Gastroesophageal sphincter (tissue), 4 donors: ENCODE data around the gene EGFLAM. TPM values are rescaled to one million over a fixed set of nuclear protein-coding genes. Genes with fewer than 3 reads are reported as not detected.

ENCODE experiments used
- ATAC-seq: fragments of 150-250 bp; one replicate; pipeline ENCODE4 v1.9.1; 2016; ENCODE audit warnings: mild to moderate bottlenecking, moderate library complexity
- H3K27ac ChIP-seq, 4 donors: fragments of 200-600 bp; sonication (generic) in 3 of 4; 1 replicate in 3 of 4; 2 replicates in 1 of 4; pipeline ENCODE4 v1.5.1; 2016 to 2019
- H3K27me3 ChIP-seq: fragments of 200-600 bp; sonication (generic); one replicate; pipeline ENCODE4 v1.5.1; 2019
- H3K36me3 ChIP-seq, 2 donors: fragments of 200-600 bp; sonication (generic); one replicate each; pipeline ENCODE4 v1.5.1; 2019; ENCODE audit warnings: control low read depth in 1 of 2
- H3K4me1 ChIP-seq, 3 donors: fragments of 200-600 bp; sonication (generic); 1 replicate in 2 of 3; 2 replicates in 1 of 3; pipeline ENCODE4 v1.5.1; 2016 to 2019; ENCODE audit warnings: control low read depth in 2 of 3
- H3K4me3 ChIP-seq, 2 donors: fragments of 200-600 bp; sonication (generic); one replicate each; pipeline ENCODE4 v1.5.1; 2019; ENCODE audit warnings: mild to moderate bottlenecking in 1 of 2, moderate library complexity in 1 of 2
- H3K9me3 ChIP-seq, 3 donors: fragments of 200-600 bp; sonication (generic); one replicate each; pipeline ENCODE4 v1.5.1; 2017 to 2019; ENCODE audit warnings: control low read depth in 2 of 3
- EP300 ChIP-seq: sonication (generic); formaldehyde crosslinking; IDR thresholded peaks from one replicate; pipeline ENCODE4 v1.6.1; 2017; ENCODE audit warnings: antibody characterized with exemption, mild to moderate bottlenecking
- POLR2A ChIP-seq, 2 donors: fragments of 450-650 bp; IDR thresholded peaks; one replicate each; pipeline ENCODE4 v1.6.1; 2017; ENCODE audit warnings: antibody characterized with exemption in 2 of 2, mild to moderate bottlenecking in 2 of 2, moderate library complexity in 1 of 2
- POLR2AphosphoS5 ChIP-seq: sonication (generic); formaldehyde crosslinking; IDR thresholded peaks from one replicate; pipeline ENCODE4 v1.6.1; 2017; ENCODE audit warnings: antibody characterized with exemption
- WGBS, 2 donors: methylation state at CpG; one replicate each; pipeline ENCODE4 v1.1.5; 2018; ENCODE audit warnings: low coverage in 1 of 2; 5-methylcytosine and 5-hydroxymethylcytosine counted together
- total RNA-seq, 4 donors: library from RNA; depleted of rRNA; stranded (reverse); fragments of >200 nt; gene quantifications; one replicate each; pipeline ENCODE4 v1.1.0, GENCODE V29; 2016
- TF ChIP-seq, protein P1 (sequence below), 4 experiments: fragments of 200-600 bp in 2 of 4; fragments of 450-650 bp in 2 of 4; sonication (generic) in 1 of 4; IDR thresholded peaks; one replicate each; pipeline ENCODE4 v1.5.1; 2017 to 2019; ENCODE audit warnings: antibody characterized with exemption in 4 of 4, mild to moderate bottlenecking in 2 of 4, moderate library complexity in 2 of 4

Gene EGFLAM
- total RNA-seq, 4 donors from 2014 or later: 4.8 to 8.3 (median 7.7) TPM

DNA sequence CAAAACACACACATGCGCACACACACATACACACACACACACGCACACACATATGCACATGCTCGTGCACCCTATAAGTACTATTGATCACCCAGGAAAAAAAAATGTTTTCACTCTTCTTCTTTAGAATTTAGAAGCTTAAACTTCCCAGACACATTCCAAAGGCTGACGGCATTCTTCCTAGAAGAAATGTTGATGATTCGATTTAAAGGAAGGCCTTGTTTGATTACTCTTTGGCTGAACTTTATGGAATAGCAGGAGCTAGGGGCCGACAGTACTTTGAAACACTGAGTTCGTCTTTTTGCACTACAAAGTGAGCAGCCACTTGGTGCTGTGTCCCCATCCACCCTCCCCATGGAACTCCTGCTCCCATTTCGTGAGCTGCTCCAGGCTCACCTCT lies 113.2 kb downstream of the EGFLAM start:
- H3K27ac ChIP-seq: no peak overlapping the region
- no peaks in the 10 kb centered on the region for H3K36me3 ChIP-seq
- TF ChIP-seq, protein P1, sequence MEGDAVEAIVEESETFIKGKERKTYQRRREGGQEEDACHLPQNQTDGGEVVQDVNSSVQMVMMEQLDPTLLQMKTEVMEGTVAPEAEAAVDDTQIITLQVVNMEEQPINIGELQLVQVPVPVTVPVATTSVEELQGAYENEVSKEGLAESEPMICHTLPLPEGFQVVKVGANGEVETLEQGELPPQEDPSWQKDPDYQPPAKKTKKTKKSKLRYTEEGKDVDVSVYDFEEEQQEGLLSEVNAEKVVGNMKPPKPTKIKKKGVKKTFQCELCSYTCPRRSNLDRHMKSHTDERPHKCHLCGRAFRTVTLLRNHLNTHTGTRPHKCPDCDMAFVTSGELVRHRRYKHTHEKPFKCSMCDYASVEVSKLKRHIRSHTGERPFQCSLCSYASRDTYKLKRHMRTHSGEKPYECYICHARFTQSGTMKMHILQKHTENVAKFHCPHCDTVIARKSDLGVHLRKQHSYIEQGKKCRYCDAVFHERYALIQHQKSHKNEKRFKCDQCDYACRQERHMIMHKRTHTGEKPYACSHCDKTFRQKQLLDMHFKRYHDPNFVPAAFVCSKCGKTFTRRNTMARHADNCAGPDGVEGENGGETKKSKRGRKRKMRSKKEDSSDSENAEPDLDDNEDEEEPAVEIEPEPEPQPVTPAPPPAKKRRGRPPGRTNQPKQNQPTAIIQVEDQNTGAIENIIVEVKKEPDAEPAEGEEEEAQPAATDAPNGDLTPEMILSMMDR (IDR thresholded peaks at IDR 0.05): no peak
- TF ChIP-seq POLR2A (IDR thresholded peaks at IDR 0.05): no peak
- no peak for TF ChIP-seq EP300
- no peak for TF ChIP-seq POLR2AphosphoS5
- 71 to 74% methylated on average over 8 of the region's 8 CpGs for whole genome bisulfite sequencing, 2 donors
- ATAC-seq: no peak
- no peak overlapping the region for H3K4me3 ChIP-seq
- no peaks in the 10 kb centered on the region for H3K9me3 ChIP-seq
- no peaks in the 10 kb centered on the region for H3K4me1 ChIP-seq
- H3K27me3 ChIP-seq: no peaks in the 10 kb centered on the region

DNA sequence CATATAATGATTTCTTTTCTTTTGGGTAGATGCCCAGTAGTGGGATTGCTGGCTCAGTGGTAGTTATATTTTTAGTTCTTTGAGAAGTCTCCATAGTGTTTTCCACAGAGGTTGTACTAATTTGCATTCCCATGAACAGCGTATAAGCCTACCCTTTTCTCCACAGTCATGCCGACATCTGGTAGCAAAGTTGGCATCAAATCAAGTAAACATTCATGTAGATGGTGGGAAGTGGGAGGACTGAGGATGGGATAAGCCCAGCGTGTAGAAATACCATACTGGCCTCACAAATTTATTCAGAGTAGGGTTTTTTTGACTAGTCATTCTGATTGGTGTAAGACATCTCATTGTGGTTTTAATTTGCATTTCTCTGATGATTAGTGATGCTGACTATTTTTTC lies 115.4 kb downstream of the EGFLAM start:
- ATAC-seq: no peak
- H3K27ac ChIP-seq: no peak overlapping the region
- TF ChIP-seq, protein P1 (IDR thresholded peaks at IDR 0.05): no peak
- no peak for TF ChIP-seq EP300
- no peak for TF ChIP-seq POLR2A (IDR thresholded peaks at IDR 0.05)
- no peak for TF ChIP-seq POLR2AphosphoS5
- no peaks in the 10 kb centered on the region for H3K9me3 ChIP-seq
- H3K27me3 ChIP-seq: peaks cover 10% of the 10 kb centered on the region
- H3K4me1 ChIP-seq: no peaks in the 10 kb centered on the region
- no peak overlapping the region for H3K4me3 ChIP-seq
- 28 to 44% methylated on average over 1 to 3 of the region's 3 CpGs for WGBS, 2 donors
- no peaks in the 10 kb centered on the region for H3K36me3 ChIP-seq

DNA sequence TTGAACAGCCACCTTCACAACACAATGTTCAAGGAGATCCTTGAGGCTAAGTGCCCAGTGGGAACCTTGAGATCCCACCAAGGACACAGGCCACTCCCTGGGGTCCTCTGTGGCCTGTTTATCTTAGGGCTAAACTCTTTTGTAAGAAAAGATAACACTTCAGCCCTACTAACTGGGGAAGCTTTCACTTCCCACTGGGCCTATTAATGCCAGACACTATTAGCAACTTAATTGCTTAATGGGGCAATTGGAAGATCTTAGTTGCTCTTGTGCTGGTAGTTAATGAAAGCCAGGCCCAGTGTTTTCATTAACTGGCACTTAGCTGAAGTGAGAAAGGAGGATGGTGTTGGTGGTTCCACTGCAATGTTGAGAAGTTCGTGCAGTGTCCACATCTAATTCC lies 117.1 kb downstream of the EGFLAM start:
- no peaks in the 10 kb centered on the region for H3K9me3 ChIP-seq
- no peaks in the 10 kb centered on the region for H3K4me1 ChIP-seq
- H3K36me3 ChIP-seq: no peaks in the 10 kb centered on the region
- no peak overlapping the region for H3K4me3 ChIP-seq
- no peak for TF ChIP-seq POLR2AphosphoS5
- TF ChIP-seq, protein P1 (IDR thresholded peaks at IDR 0.05): no peak
- TF ChIP-seq EP300: no peak
- TF ChIP-seq POLR2A (IDR thresholded peaks at IDR 0.05): no peak
- no peak overlapping the region for H3K27ac ChIP-seq
- peaks cover 17% of the 10 kb centered on the region for H3K27me3 ChIP-seq
- no peak for ATAC-seq
- 70 to 100% methylated on average over 1 of the region's 1 CpG for WGBS, 2 donors

DNA sequence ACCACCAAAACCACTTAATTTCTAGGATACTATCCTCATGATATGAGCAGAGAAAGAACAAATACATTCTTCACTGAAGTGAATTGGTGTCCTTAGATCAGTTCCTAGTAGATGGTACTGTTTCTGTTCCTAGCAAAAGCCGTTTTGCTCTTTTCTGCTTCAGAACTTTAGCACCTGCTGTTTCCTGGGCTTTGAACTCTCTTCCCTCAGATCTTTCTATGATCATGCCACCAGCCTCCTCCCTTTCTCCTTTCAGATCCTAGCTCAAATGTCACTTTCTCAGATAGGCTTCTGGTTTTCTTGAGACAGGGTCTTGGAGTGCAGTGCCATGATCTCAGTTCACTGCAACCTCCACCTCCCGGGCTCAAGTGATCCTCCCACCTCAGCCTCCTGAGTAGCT lies 118.0 kb downstream of the EGFLAM start:
- no peak for ATAC-seq
- Histone ChIP-seq H3K27ac (no peak overlapping the region), H3K27me3 (peaks cover 17% of the 10 kb centered on the region), H3K9me3 (no peaks in the 10 kb centered on the region), H3K4me3 (no peak overlapping the region), H3K4me1 (no peaks in the 10 kb centered on the region), H3K36me3 (no peaks in the 10 kb centered on the region)
- WGBS, 2 donors: 89 to 96% methylated on average over 2 of the region's 2 CpGs
- no peak for TF ChIP-seq POLR2AphosphoS5
- no peak for TF ChIP-seq POLR2A (IDR thresholded peaks at IDR 0.05)
- no peak for TF ChIP-seq EP300
- TF ChIP-seq, protein P1 (IDR thresholded peaks at IDR 0.05): no peak

DNA sequence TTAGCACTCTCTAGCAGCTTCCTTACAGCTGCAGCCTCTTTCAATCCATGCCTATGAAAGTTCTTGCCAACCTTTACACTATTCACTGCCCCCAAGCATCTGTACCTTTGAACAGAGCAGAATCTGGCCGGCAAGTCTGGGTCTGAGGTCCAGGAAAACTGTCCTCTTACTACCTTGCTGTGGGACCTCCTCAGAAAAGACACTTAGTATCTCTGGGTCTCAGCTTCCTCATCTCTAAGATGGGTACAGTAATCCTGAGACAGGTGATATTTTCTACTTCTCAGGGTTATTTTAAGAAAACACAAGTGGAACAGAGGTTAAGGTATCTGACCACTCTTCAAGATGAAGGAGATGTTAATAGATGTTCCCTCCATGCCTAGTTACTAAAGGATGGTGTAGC lies 120.2 kb downstream of the EGFLAM start:
- H3K27ac ChIP-seq: no peak overlapping the region
- ATAC-seq: no peak
- no peaks in the 10 kb centered on the region for H3K36me3 ChIP-seq
- TF ChIP-seq, protein P1 (IDR thresholded peaks at IDR 0.05): no peak
- H3K9me3 ChIP-seq: no peaks in the 10 kb centered on the region
- no peaks in the 10 kb centered on the region for H3K4me1 ChIP-seq
- H3K4me3 ChIP-seq: no peak overlapping the region
- H3K27me3 ChIP-seq: peaks cover 17% of the 10 kb centered on the region
- no CpG with 5 or more reads among the region's 1 CpG for WGBS, 2 donors
